Erythroblast (primary cell): ENCODE data around the gene ARHGEF37.
A peak's percentile ranks its signal among the peaks of the same experiment; 100 is the strongest.
"Not testable (repeated sequence)": the region's sequence is repeated elsewhere in the genome, so short reads cannot be mapped to it uniquely, and the experiment has no call there.

ENCODE experiments used
- DNase-seq, 2 experiments: peaks; one replicate each; lab custom pipeline; 2025; lab: John Stamatoyannopoulos, UW
- GATA1 ChIP-seq: IDR thresholded peaks from 2 replicates; pipeline ENCODE4 v1.6.1; 2011; ENCODE audit warnings: low read depth, mild to moderate bottlenecking, control low read depth, low read length, moderate library complexity
- POLR2A ChIP-seq: IDR thresholded peaks from 2 replicates; pipeline ENCODE4 v1.6.1; 2011; ENCODE audit warnings: mild to moderate bottlenecking, low read length

The ARHGEF37 gene

GRCh38 chr5:149581192-149581861 lies at the start of gene ARHGEF37:
TSS of gene ARHGEF37 (plus strand) at chr5:149581498. CDS start at chr5:149597770, 16,272 bp downstream.
- TF ChIP-seq GATA1: no peak
- peak; percentile 79 for TF ChIP-seq POLR2A
- peak; percentile 83 to 89 for DNase-seq

- TF ChIP-seq GATA1: no peak
- no peak for TF ChIP-seq POLR2A
Measured at GRCh38 chr5:149532413-149532812, 48.9 kb upstream of the ARHGEF37 start.

GRCh38 chr5:149535787-149536186 lies 45.5 kb upstream of the ARHGEF37 start:
- not testable (repeated sequence) for DNase-seq

More at GRCh38 chr5:149532413-149532812, 48.9 kb upstream of the ARHGEF37 start:
- no peak for DNase-seq

- TF ChIP-seq POLR2A (no peak), GATA1 (no peak)
- no peak for DNase-seq
Measured at GRCh38 chr5:149537374-149537975, 43.8 kb upstream of the ARHGEF37 start.

GRCh38 chr5:149540089-149540488 lies 41.2 kb upstream of the ARHGEF37 start:
- no peak for TF ChIP-seq GATA1
- no peak for TF ChIP-seq POLR2A

GRCh38 chr5:149541893-149542292 lies 39.4 kb upstream of the ARHGEF37 start:
- TF ChIP-seq GATA1: no peak
- no peak for TF ChIP-seq POLR2A
- no peak for DNase-seq

More at GRCh38 chr5:149540089-149540488, 41.2 kb upstream of the ARHGEF37 start:
- no peak for DNase-seq

GRCh38 chr5:149543361-149544027 lies 37.8 kb upstream of the ARHGEF37 start:
- DNase-seq: peak; percentile 61 to 77
- TF ChIP-seq POLR2A (peak; percentile 8), GATA1 (no peak)

- no peak for TF ChIP-seq POLR2A
- no peak for TF ChIP-seq GATA1
- DNase-seq: peak; percentile 40 to 42
Measured at GRCh38 chr5:149544028-149544420, 37.3 kb upstream of the ARHGEF37 start.

- peak in 1 of 2 experiments; percentile 12 for DNase-seq
- TF ChIP-seq GATA1: no peak
- TF ChIP-seq POLR2A: peak; percentile 19
Measured at GRCh38 chr5:149545327-149545726, 36.0 kb upstream of the ARHGEF37 start.

GRCh38 chr5:149546974-149547373 lies 34.3 kb upstream of the ARHGEF37 start:
- no peak for DNase-seq
- TF ChIP-seq POLR2A (no peak), GATA1 (no peak)

GRCh38 chr5:149549461-149550267 lies 31.6 kb upstream of the ARHGEF37 start:
- DNase-seq: peak; percentile 77 to 88

GRCh38 chr5:149550268-149550583 lies 31.1 kb upstream of the ARHGEF37 start:
- TF ChIP-seq GATA1 (no peak), POLR2A (no peak)
- peak; percentile 65 to 79 for DNase-seq

More at GRCh38 chr5:149549461-149550267, 31.6 kb upstream of the ARHGEF37 start:
- TF ChIP-seq GATA1 (no peak), POLR2A (peak; percentile 55)

- peak; percentile 73 to 84 for DNase-seq
- TF ChIP-seq GATA1 (no peak), POLR2A (no peak)
Measured at GRCh38 chr5:149550594-149551226, 30.6 kb upstream of the ARHGEF37 start.
